Measurements from ENCODE around the gene DNHD1.

DNHD1 gene

DNA sequence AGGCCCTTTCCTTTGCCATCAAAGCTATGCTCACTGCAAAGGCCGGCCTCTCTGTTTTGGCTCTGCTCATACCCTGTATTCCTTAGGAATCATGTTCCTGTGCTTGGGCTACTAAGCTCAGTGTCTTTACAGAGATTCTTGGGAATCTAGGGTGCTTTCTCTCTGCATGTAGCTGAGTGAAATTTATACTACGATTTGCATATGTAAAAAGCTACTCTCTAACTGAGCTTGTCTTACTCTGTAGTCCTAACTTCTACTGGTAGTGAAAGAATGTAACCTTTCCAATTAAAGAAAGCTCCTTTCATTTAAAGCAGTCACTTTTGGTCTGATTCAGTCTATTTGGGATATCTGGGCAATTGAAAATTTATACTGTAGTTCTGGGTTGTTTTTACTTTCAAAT is 32.2 kb downstream of the DNHD1 start:
- TF ChIP-seq, protein P1, sequence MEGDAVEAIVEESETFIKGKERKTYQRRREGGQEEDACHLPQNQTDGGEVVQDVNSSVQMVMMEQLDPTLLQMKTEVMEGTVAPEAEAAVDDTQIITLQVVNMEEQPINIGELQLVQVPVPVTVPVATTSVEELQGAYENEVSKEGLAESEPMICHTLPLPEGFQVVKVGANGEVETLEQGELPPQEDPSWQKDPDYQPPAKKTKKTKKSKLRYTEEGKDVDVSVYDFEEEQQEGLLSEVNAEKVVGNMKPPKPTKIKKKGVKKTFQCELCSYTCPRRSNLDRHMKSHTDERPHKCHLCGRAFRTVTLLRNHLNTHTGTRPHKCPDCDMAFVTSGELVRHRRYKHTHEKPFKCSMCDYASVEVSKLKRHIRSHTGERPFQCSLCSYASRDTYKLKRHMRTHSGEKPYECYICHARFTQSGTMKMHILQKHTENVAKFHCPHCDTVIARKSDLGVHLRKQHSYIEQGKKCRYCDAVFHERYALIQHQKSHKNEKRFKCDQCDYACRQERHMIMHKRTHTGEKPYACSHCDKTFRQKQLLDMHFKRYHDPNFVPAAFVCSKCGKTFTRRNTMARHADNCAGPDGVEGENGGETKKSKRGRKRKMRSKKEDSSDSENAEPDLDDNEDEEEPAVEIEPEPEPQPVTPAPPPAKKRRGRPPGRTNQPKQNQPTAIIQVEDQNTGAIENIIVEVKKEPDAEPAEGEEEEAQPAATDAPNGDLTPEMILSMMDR (conservative IDR thresholded peaks at IDR 0.05; ENCODE audit: control insufficient read depth, insufficient read depth, low read depth, low read length): no peak
- no peak overlapping the region for H3K4me3 ChIP-seq (ENCODE audit: control insufficient read depth, low read depth, low read length)
- no peak for DNase-seq (ENCODE audit: low read depth)

DNA sequence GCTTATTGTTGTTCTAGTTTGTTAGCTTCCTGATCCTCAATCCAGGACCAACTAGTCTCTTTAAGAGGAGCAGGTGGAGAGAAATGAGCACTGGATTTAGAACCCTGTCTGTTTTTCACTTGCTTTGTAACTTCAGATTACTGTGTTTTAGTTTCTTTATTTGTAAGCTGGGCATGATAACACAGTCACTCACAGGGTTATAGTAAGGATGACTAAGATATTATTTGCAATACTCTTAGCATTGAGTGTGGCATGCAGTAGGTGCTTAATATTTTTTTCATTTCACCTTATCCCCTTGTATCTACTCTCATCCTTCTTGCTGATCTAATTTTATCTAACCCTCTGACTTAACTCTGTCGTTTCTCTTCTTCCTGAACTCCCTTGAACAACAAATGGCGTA is 33.8 kb downstream of the DNHD1 start:
- no peak for DNase-seq (ENCODE audit: low read depth)
- TF ChIP-seq, protein P1 (conservative IDR thresholded peaks at IDR 0.05; ENCODE audit: control insufficient read depth, insufficient read depth, low read depth, low read length): no peak

DNA sequence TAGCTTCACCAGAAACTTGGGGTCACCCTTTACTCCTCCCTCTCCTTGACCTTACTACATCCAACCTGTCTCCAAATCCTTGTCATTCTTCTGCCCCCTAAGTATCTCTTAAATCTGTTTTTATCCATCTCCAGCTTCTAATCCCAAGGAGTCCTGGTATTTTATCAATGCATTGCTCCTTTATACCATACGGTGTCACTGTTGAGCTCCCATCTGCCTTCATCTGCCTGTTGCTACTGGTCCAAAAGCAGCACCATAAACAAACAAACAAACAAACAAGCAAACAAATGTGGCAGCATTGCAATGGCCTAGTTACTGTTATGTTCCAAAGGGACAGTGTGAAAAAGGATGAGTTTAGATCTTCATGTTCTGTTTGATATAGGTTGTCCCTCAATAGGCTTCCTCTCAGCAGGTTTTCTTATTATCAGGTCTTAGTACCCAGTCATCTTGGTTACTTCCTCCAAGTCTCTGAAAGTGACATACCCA is 34.2 kb downstream of the DNHD1 start:
- H3K4me3 ChIP-seq (ENCODE audit: control insufficient read depth, low read depth, low read length): no peak overlapping the region
- TF ChIP-seq, protein P1 (conservative IDR thresholded peaks at IDR 0.05; ENCODE audit: control insufficient read depth, insufficient read depth, low read depth, low read length): peak; percentile 91
- peak; percentile 61 for DNase-seq (ENCODE audit: low read depth)

More for the DNA sequence above, 33.8 kb downstream of the DNHD1 start:
- H3K4me3 ChIP-seq (ENCODE audit: control insufficient read depth, low read depth, low read length): no peak overlapping the region

DNA sequence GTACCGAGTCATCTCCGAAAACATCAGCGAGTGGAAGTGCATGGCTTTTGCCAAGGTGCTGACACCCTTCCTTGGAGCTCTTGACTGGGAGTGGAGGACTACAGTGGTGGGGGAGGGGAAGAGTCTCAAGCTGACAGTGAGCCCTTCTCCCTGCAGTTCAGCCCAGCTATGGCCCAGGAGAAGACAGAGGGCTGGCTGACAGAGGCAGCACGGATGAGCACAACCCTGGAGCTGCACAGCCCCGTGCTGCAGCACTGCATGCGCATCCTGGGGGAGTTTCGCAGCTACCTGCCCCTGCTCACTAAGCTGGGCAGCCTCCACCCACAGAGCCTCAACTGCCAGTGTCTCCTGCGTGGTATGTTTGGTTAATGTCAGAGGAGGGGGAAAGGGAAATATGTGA is 41.4 kb downstream of the DNHD1 start:
- no peak overlapping the region for H3K4me3 ChIP-seq (ENCODE audit: control insufficient read depth, low read depth, low read length)
- DNase-seq (ENCODE audit: low read depth): no peak
- TF ChIP-seq, protein P1 (conservative IDR thresholded peaks at IDR 0.05; ENCODE audit: control insufficient read depth, insufficient read depth, low read depth, low read length): no peak

DNA sequence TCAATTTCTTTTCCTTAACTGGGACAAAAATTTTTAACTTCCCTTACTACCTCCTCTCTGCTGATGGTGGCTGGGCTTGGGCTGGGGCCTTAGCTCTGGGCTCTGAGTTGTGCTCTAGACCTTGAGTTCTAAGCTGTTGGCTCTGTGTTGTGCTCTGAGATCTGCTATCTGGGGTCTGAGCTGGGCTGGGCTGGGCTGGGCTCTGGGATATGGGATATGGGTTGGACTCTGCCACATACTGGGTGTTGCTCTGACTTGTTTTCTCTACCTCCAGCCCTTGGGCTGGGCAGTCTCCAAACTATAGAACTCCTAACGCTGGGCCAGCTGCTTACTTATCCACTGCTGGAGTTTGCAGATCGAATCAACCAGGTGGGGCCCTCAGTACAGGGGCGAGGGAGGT is 41.9 kb downstream of the DNHD1 start:
- TF ChIP-seq, protein P1 (conservative IDR thresholded peaks at IDR 0.05; ENCODE audit: control insufficient read depth, insufficient read depth, low read depth, low read length): no peak
- no peak for DNase-seq (ENCODE audit: low read depth)
- no peak overlapping the region for H3K4me3 ChIP-seq (ENCODE audit: control insufficient read depth, low read depth, low read length)

DNA sequence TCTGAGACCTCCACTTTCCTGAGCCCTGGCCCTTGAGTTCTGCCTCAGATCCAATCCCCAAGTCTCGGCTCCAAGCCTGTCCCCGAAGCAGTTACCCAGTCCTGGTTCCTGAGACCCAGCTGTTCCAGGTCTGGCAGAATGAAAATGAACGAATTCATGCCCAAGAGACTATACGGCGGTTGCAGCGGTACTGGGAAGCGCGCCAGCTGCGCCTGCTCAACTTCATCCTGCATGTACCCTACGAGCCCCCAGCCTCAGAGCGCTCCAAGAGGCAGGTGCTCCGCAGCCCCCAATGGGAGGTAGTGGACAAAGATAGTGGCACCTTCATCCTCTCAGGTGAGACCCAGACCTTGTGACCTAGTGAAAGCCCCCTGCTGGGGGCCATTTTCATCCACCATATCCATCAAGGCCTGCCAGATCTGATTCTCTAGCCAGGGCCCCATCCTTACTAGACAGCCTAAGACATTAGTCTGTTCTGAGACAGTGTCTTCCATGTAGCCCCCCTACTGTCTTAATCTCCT is 42.7 kb downstream of the DNHD1 start:
- TF ChIP-seq, protein P1 (conservative IDR thresholded peaks at IDR 0.05; ENCODE audit: control insufficient read depth, insufficient read depth, low read depth, low read length): no peak
- H3K4me3 ChIP-seq (ENCODE audit: control insufficient read depth, low read depth, low read length): no peak overlapping the region
- no peak for DNase-seq (ENCODE audit: low read depth)

DNA sequence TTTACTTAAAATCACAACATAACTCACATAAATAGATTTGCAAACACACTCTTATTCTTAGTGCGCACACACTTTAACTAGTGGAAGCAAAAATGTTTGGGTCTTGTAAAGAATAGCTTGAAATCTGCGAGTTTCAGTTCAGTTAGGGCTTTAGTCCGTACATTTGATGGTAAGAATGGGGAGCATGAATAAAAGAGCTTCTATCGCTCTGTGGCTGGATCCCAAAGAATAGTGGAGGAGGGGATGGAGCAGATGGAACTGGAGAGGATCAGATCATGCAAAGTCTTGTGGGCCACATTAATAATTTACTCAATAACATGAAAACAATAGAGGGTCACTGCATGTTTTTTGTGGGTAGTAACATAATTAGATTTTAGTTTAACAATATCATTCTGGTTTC is 44.3 kb downstream of the DNHD1 start:
- H3K4me3 ChIP-seq (ENCODE audit: control insufficient read depth, low read depth, low read length): no peak overlapping the region
- DNase-seq (ENCODE audit: low read depth): no peak
- TF ChIP-seq, protein P1 (conservative IDR thresholded peaks at IDR 0.05; ENCODE audit: control insufficient read depth, insufficient read depth, low read depth, low read length): no peak

Data from fibroblast of mammary gland (primary cell).